Heart right ventricle (tissue), 16 donors: ENCODE results near the gene CFP. TPM values are rescaled to one million over a fixed set of nuclear protein-coding genes. Genes with fewer than 3 reads are reported as not detected.

ENCODE experiments used
- ATAC-seq, 8 donors: fragments of 200-7000 bp; cut with Tn5 transposase; one replicate each; pipeline ENCODE4 v1.9.1; 2020; ENCODE audit warnings: mild to moderate bottlenecking in 8 of 8, moderate library complexity in 8 of 8, moderate number of reproducible peaks in 1 of 8
- DNase-seq, 2 donors: peaks; one replicate each; pipeline ENCODE4 v3.0.0-alpha.2; 2020
- H3K27ac ChIP-seq, 10 donors: fragments of 200-600 bp; sonication (generic) in 2 of 10; one replicate each; pipeline versions ENCODE4 v1.5.0 to v1.8.0; 2020 to 2022; ENCODE audit warnings: mild to moderate bottlenecking in 3 of 10
- H3K27me3 ChIP-seq, 7 donors: fragments of 200-600 bp; one replicate each; pipeline ENCODE4 v1.8.0; 2021 to 2022; ENCODE audit warnings: mild to moderate bottlenecking in 2 of 7
- H3K36me3 ChIP-seq, 9 donors: fragments of 200-600 bp; sonication (generic) in 1 of 9; one replicate each; pipeline versions ENCODE4 v1.5.0 to v1.8.0; 2020 to 2022; ENCODE audit warnings: mild to moderate bottlenecking in 2 of 9
- H3K4me1 ChIP-seq, 9 donors: fragments of 200-600 bp; sonication (generic) in 1 of 9; one replicate each; pipeline versions ENCODE4 v1.5.0 to v1.8.0; 2020 to 2022; ENCODE audit warnings: mild to moderate bottlenecking in 4 of 9
- H3K4me3 ChIP-seq, 10 donors: fragments of 200-600 bp; sonication (generic) in 2 of 10; one replicate each; pipeline versions ENCODE4 v1.5.0 to v1.8.0; 2020 to 2022; ENCODE audit warnings: mild to moderate bottlenecking in 7 of 10, moderate library complexity in 2 of 10
- H3K9me3 ChIP-seq, 11 donors: fragments of 200-600 bp in 10 of 11; sonication (generic) in 2 of 11; one replicate each; pipeline versions ENCODE4 v1.5.0 to v1.8.0; 2013 to 2022; ENCODE audit warnings: mild to moderate bottlenecking in 2 of 11, control low read depth in 1 of 11, moderate library complexity in 1 of 11
- CTCF ChIP-seq, 9 donors: fragments of 200-600 bp; sonication (generic) in 2 of 9; IDR thresholded peaks; one replicate each; pipeline versions ENCODE4 v1.5.0 to v1.8.0; 2021 to 2022; ENCODE audit warnings: antibody characterized with exemption in 9 of 9, mild to moderate bottlenecking in 5 of 9, moderate library complexity in 1 of 9
- WGBS, 2 donors: extraction: QIAGEN DNeasy Blood & Tissue Kit; methylation state at CpG; one replicate each; pipeline ENCODE4 v1.1.7; 2013; ENCODE audit warnings: inconsistent platforms in 1 of 2; 5-methylcytosine and 5-hydroxymethylcytosine counted together
- intact Hi-C, 10 donors: fragments of 100-400 bp; cut with DNase I; formaldehyde crosslinking; loops; one replicate each; pipeline versions ENCODE4 v1.11.1 to v1.14.2; 2022
- polyA plus RNA-seq, 2 donors: library from polyadenylated mRNA; stranded (reverse); fragments of 200-250 nt; gene quantifications; one replicate each; pipeline ENCODE4 v1.2.3, GENCODE V29; 2013
- total RNA-seq, 10 donors: library from RNA; stranded (reverse); fragmentation: NEBNext Ultra II Directional in 3 of 10; extraction: Animal tissue kit (Norgen Biotek cat#: 25700) in 3 of 10; gene quantifications; one replicate each; pipeline versions ENCODE4 v1.2.1 to v1.2.4, GENCODE V29; 2021 to 2023
- donor health status: Arrhythmogenic right ventricular cardiomyopathy.
- donor health status: ischemic (EF 13 %, LVEDD 7.1; RV severe dilation, severe dysfunction).
- donor health status: healthy with polysubstance abuse.
- donor health status: DM: no; HTN: yes; CAD: no.
- donor health status: DM: no; HTN: no; CAD: no.
- donor health status: ischemic (EF 25% LVEDD 6.9; RV normal size, moderate dysfunction).
- donor health status: ischemic (EF 25% LVEDD 5.7; RV mildly dilated, moderate dysfunction).
- donor health status: healthy.
- donor health status: DM: yes; HTN: yes; CAD: no.
- donor health status: Ischemic cardiomyopathy.
- donor health status: ischemic (EF 35%, LVEDD 5.7; RV mildly dilated, moderate dysfunction).
- donor health status: nonischemic (EF 11% LVEDD 7.7; RV severe dilation, severe dysfunction).
- donor health status: DM: yes; HTN: yes; CAD: no.
- donor health status: PGD.
- donor health status: ischemic (EF 29% LVEDD 5.4; RV normal size, mild dysfunction).
- donor health status: nonischemic (EF 23%, LVEDD 6.1; RV moderate dilation, normal function).

Gene CFP
- total and polyA plus RNA-seq, 12 donors: 1.1 to 12.4 (median 2.1) TPM

GRCh38 chrX:47658301-47658683 is 28.6 kb upstream of the CFP start:
- H3K4me3 ChIP-seq: peak overlapping the region in 9 of 10 donors; percentile 46 to 80 (median 67)
- 1 to 3% methylated on average over 13 of the region's 13 CpGs for WGBS, 2 donors
- DNase-seq: no peak
- no peaks in the 10 kb centered on the region for H3K27me3 ChIP-seq
- ATAC-seq: no peak
- no peak for TF ChIP-seq CTCF (IDR thresholded peaks at IDR 0.05)
- H3K36me3 ChIP-seq: peaks cover 0 to 40% (median 0%) of the 10 kb centered on the region in 9 donors
- intact Hi-C loops: loop anchor here in 6 of 10 donors (10.0 kb wide), 6 partner anchors 177 to 1257 kb away; partner anchors contain the start of genes ZNF81 (in 2 of the 6), CDK16 (in 1 of the 6), PIM2 (in 1 of the 6) and SLC35A2 (in 1 of the 6)
- peaks cover 0 to 13% (median 0%) of the 10 kb centered on the region in 9 donors for H3K4me1 ChIP-seq
- H3K27ac ChIP-seq: peak overlapping the region; percentile 90 to 97 (median 93)
- no peaks in the 10 kb centered on the region for H3K9me3 ChIP-seq

DNA sequence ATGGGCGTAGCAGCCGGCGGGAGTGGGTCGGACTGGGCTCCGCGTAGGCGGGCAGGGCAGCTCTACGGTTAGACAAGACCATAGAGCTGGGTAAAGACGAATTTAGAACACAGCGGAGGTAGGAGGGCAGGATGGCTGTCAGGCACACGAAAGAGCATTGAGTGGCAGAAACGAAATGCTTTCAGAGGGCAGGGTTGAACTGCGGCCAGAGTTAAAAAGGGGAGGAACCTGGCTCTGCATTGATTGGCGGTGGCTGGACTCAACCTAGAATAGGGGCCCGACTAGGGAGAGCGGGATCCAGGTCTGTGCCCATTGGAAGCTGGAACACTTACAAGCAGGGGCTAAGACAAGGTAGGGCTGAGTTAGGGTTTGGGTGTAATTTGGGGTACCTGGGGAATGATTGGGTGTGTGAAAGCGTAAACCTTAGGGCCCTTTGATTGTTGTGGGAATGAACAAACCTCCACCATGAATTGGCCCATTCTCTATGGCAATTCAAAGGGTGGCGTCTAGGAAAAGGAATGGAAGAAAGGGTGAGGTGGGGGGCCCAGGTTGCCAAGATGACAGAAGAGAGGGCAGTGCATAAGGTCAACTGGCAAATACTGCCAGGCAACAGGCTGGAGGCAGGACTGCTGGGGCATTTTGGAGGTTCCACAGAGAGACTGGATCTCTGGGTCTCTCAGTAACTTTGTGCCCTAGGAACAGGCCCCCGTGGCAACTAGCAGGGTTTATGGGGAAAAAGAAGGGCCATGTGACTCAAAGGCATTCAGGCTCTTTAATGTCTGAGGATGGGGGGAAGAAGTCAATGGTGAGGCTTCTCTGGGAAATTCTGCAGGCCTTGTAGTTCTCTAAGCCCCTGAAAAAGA is 21.5 kb upstream of the CFP start:
- peaks cover 0 to 29% (median 8%) of the 10 kb centered on the region in 9 donors for H3K4me1 ChIP-seq
- TF ChIP-seq CTCF (IDR thresholded peaks at IDR 0.05): no peak
- peaks cover 0 to 39% (median 0%) of the 10 kb centered on the region in 9 donors for H3K36me3 ChIP-seq
- intact Hi-C loops: loop anchor here in 6 of 10 donors (5.0 to 10.0 kb wide), 7 partner anchors 89 to 1264 kb away; partner anchors contain the start of genes ZNF81 (in 2 of the 6), ARAF (in 1 of the 6), CDK16 (in 1 of the 6) and PIM2 (in 1 of the 6)
- no peaks in the 10 kb centered on the region for H3K9me3 ChIP-seq
- 9 to 13% methylated on average over 19 of the region's 19 CpGs for WGBS, 2 donors
- H3K4me3 ChIP-seq: peak overlapping the region in 9 of 10 donors; percentile 31 to 78 (median 68)
- no peaks in the 10 kb centered on the region for H3K27me3 ChIP-seq
- DNase-seq: no peak
- H3K27ac ChIP-seq: peak overlapping the region in 9 of 10 donors; percentile 54 to 89 (median 74)
- ATAC-seq: peak in 3 of 8 donors; percentile 35 to 66 (median 36)

GRCh38 chrX:47650164-47651042 is 20.7 kb upstream of the CFP start, which contains the start of gene ELK1:
Gene ELK1, minus strand, starts transcription at chrX:47650563. Its CDS starts 9,122 bp downstream, at chrX:47641441.
- H3K27me3 ChIP-seq: no peaks in the 10 kb centered on the region
- H3K9me3 ChIP-seq: no peaks in the 10 kb centered on the region
- peaks cover 0 to 29% (median 8%) of the 10 kb centered on the region in 9 donors for H3K4me1 ChIP-seq
- H3K4me3 ChIP-seq: peak within 1 kb of the TSS; percentile 46 to 78 (median 68)
- DNase-seq (peak; percentile 91 to 96), ATAC-seq (peak; percentile 95 to 98 (median 97))
- intact Hi-C loops: loop anchor here in 6 of 10 donors (5.0 to 10.0 kb wide), 7 partner anchors 88 to 1264 kb away; partner anchors contain the start of genes ZNF81 (in 2 of the 6), ARAF (in 1 of the 6), CDK16 (in 1 of the 6) and PIM2 (in 1 of the 6)
- peaks cover 0 to 31% (median 0%) of the 10 kb centered on the region in 9 donors for H3K36me3 ChIP-seq
- WGBS, 2 donors: 1% methylated on average over 35 to 64 of the region's 65 CpGs
- peak within 1 kb of the TSS; percentile 40 to 89 (median 82) for H3K27ac ChIP-seq
- peak in 1 of 9 donors; percentile 3 for TF ChIP-seq CTCF (IDR thresholded peaks at IDR 0.05)
